RWPE1 (cell line): ENCODE measurements around the gene SLC27A4.

Experiments used
- CTCF ChIA-PET: fragments of 350-600 bp; sonication (Branson Sonifier 250); formaldehyde crosslinking; extraction: SDS; loops from one replicate; lab custom pipeline; 2021; lab: Yijun Ruan, JAX
- POLR2A ChIA-PET: fragments of 400-600 bp; formaldehyde crosslinking; extraction: SDS; loops from one replicate; lab custom pipeline; 2020; ENCODE audit warnings: antibody characterized with exemption; ENCODE audit not compliant: low non-redundant PET; lab: Yijun Ruan, JAX
- DNase-seq: peaks from one replicate; pipeline ENCODE4 v3.0.0; 2012; ENCODE audit warnings: low spot score
- H3K27ac ChIP-seq: fragments of 450-650 bp; 2 replicates; pipeline ENCODE4 v1.5.1; 2017
- TF ChIP-seq, protein P1 (sequence below): fragments of 450-650 bp; conservative IDR thresholded peaks from 2 replicates; pipeline ENCODE4 v1.5.1; 2017; ENCODE audit warnings: low read depth, mild to moderate bottlenecking

SLC27A4 gene

DNA sequence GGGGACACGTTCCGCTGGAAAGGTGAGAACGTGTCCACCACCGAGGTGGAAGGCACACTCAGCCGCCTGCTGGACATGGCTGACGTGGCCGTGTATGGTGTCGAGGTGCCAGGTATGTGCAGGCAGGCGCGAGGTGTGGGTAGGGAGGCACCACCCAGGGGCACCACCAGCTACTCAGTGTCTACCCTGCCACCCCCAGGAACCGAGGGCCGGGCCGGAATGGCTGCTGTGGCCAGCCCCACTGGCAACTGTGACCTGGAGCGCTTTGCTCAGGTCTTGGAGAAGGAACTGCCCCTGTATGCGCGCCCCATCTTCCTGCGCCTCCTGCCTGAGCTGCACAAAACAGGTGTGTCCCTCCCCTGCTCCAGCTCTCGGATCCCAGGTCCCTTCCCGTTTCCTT lies 15.1 kb downstream of the SLC27A4 start:
- TF ChIP-seq, protein P1, sequence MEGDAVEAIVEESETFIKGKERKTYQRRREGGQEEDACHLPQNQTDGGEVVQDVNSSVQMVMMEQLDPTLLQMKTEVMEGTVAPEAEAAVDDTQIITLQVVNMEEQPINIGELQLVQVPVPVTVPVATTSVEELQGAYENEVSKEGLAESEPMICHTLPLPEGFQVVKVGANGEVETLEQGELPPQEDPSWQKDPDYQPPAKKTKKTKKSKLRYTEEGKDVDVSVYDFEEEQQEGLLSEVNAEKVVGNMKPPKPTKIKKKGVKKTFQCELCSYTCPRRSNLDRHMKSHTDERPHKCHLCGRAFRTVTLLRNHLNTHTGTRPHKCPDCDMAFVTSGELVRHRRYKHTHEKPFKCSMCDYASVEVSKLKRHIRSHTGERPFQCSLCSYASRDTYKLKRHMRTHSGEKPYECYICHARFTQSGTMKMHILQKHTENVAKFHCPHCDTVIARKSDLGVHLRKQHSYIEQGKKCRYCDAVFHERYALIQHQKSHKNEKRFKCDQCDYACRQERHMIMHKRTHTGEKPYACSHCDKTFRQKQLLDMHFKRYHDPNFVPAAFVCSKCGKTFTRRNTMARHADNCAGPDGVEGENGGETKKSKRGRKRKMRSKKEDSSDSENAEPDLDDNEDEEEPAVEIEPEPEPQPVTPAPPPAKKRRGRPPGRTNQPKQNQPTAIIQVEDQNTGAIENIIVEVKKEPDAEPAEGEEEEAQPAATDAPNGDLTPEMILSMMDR, result no peak
- ChIA-PET CTCF (interaction anchor here (0.7 to 1.7 kb wide), 2 partner anchors 14 to 26 kb away, joined by 4 to 7 read pairs; no protein-coding TSS in a partner anchor), POLR2A (no interaction called here)
- peak overlapping the region; percentile 41; the same call in 1 of the 2 replicates for H3K27ac ChIP-seq
- no peak for DNase-seq

DNA sequence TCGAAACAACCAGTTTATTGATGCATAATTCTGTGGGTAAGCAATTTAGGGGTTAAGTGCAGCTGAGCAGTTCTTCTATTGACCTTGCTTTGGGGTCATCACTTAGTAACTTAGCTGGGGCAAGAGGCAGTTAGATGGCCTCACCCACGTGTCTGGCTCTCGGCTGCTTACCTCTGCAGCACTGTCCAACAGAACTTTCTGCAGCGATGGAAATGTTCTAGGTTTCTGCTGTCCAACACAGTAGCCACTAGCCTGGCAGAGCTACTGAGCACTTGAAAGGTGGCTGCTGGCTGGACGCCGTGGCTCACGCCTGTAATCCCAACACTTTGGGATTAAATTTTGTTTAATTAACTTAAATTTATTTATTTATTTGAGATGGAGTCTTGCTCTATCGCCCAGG lies 17.8 kb downstream of the SLC27A4 start:
- peak overlapping the region; percentile 41 for H3K27ac ChIP-seq
- DNase-seq, result no peak
- ChIA-PET CTCF (interaction anchor here (1.6 kb wide), 1 partner anchor 63 kb away, joined by 7 read pairs; no protein-coding TSS in a partner anchor), POLR2A (no interaction called here)
- TF ChIP-seq, protein P1, result no peak

DNA sequence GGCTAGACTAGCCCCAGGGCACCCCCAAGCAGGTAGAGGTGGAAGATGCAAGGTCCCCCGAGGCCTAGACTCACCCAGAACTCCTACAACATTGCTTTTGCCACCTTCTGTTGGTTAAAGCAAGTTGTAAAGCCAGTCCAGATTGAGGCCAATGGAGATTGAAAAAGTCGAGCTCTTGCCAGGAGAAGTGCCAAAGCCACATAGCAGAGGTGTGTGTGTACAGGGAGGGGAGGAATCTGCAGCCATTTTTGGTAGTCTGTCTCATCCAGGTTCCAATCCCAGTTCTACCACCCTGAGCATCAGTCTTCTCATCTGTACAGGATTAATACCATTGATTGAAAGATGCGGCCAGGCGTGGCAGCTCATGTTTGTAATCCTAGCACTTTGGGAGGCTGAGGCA lies 18.5 kb downstream of the SLC27A4 start:
- ChIA-PET CTCF (interaction anchor here (0.7 to 2.0 kb wide), 2 partner anchors 17 to 460 kb away, joined by 5 to 8 read pairs; partner anchors contain the start of gene ENDOG), POLR2A (interaction anchor here (0.6 kb wide), 1 partner anchor 208 kb away, joined by 3 read pairs; no protein-coding TSS in a partner anchor)
- H3K27ac ChIP-seq, result peak overlapping the region; percentile 41
- DNase-seq, result no peak
- TF ChIP-seq, protein P1, result no peak

DNA sequence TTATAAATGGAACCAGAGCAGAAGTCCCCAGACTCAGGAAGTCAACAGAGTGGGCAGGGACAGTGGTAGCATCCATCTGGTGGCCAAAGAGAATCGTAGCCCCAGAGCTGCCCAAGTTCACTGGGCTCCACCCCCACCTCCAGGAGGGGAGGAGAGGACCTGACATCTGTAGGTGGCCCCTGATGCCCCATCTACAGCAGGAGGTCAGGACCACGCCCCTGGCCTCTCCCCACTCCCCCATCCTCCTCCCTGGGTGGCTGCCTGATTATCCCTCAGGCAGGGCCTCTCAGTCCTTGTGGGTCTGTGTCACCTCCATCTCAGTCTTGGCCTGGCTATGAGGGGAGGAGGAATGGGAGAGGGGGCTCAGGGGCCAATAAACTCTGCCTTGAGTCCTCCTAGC lies 20.5 kb downstream of the SLC27A4 start:
- no peak for DNase-seq
- TF ChIP-seq, protein P1, result no peak
- ChIA-PET CTCF (interaction anchor here (0.5 to 2.8 kb wide), 10 partner anchors 17 to 243 kb away, joined by 3 to 33 read pairs (median 5); no protein-coding TSS in a partner anchor), POLR2A (no interaction called here)
- H3K27ac ChIP-seq, result peak overlapping the region; percentile 84

DNA sequence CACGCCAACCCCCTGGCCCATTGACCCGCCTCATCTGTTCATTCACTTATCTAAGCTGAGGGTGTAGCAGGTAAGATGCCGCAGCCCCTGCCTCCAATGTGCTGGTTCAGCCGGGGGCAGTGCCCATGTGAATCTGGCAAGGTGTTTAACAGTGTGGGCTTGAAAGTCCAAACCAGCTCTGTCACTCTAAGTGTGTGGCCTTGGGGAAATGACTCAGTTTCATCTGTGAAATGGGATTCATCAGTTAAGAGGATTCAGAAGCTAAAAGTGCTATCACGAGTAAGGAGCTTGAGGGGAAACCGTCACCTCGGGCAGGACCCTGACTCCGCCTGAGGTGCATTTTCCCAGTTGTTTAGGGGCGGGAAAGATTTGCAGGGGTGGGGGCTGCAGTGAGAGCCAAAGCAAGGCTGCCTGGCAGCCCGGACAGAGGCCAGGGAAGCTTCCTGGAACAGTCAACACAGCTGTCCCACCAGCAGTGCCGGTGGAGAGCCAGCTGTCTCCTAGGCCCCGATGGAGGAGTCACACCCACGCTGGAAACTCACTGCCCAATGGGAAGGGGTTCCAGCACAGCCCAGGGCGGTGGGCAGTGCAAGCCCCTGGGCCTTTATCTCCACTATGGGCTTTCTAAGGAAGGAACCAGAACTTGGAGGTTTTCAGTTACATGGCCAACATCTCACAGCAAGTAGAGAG lies 21.1 kb downstream of the SLC27A4 start:
- H3K27ac ChIP-seq, result peak overlapping the region; percentile 84
- TF ChIP-seq, protein P1, result no peak
- CTCF ChIA-PET, result interaction anchor here (0.5 to 2.8 kb wide), 25 partner anchors 9 to 1710 kb away, joined by 3 to 33 read pairs (median 5); partner anchors contain the start of genes CERCAM, GLE1 and URM1
- DNase-seq, result no peak
- POLR2A ChIA-PET, result interaction anchor here (0.5 to 1.3 kb wide), 2 partner anchors 9 to 23 kb away, joined by 3 to 4 read pairs; no protein-coding TSS in a partner anchor

DNA sequence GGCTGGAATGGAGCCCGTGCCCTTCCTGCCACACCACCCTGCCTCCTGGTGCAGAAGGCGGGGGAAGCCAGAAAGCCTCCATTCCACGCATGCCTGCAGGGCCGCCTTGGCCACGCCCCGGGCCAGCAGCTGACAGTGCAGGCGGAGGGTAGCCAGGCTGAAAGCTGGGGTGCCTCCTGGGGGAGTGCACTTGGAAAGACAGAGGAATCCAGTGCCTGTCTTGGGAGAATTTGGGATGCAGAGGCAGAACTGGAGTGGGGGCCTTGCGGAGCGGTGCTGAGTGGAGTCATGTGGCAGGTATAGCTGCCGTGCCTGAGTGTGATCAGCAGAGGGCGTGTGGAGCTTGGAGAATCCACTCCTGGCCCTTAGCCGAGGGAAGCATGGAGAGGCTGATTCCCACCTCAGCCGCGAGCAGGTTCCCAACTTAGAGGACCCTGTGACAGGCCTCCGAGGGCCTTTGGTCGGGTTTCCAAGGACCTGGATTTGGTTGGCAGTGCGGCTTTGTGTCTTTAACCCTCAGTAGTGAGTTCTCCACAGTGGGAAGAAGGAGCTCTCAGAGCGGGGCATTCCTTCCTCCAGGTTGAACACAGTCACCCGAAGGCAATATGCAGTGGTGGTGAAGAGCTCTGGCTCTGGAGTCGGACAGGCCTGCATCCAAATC lies 21.8 kb downstream of the SLC27A4 start:
- peak overlapping the region; percentile 84 for H3K27ac ChIP-seq
- ChIA-PET CTCF (interaction anchor here (0.5 to 2.8 kb wide), 29 partner anchors 9 to 1329 kb away, joined by 3 to 33 read pairs (median 3); partner anchors contain the start of genes CERCAM, GLE1, SLC27A4 and URM1), POLR2A (interaction anchor here (0.5 to 1.3 kb wide), 4 partner anchors 8 to 482 kb away, joined by 3 to 9 read pairs (median 4); partner anchors contain the start of gene SPTAN1)
- DNase-seq, result peak; percentile 95
- TF ChIP-seq, protein P1, result peak; percentile 99
